Fibroblast of mammary gland (primary cell): ENCODE results near the gene IGFL3.

Experiments used
- DNase-seq: peaks from one replicate; pipeline ENCODE4 v3.0.0-alpha.2; 2010; ENCODE audit warnings: low read depth
- H3K4me3 ChIP-seq: 2 replicates; pipeline ENCODE4 v1.5.1; 2011; ENCODE audit warnings: low read depth, mild to moderate bottlenecking, low read length, moderate library complexity; ENCODE audit not compliant: control insufficient read depth
- CTCF ChIP-seq: conservative IDR thresholded peaks from 2 replicates; pipeline ENCODE4 v1.5.1; 2011; ENCODE audit warnings: low read depth, low read length, inconsistent platforms; ENCODE audit not compliant: control insufficient read depth, insufficient read depth

IGFL3 gene

GRCh38 chr19:46077815-46078167 is 46.7 kb downstream of the IGFL3 start:
- TF ChIP-seq CTCF: no peak
- DNase-seq: no peak

GRCh38 chr19:46076951-46077814 is 47.3 kb downstream of the IGFL3 start:
- no peak overlapping the region for H3K4me3 ChIP-seq
- peak; percentile 99 for TF ChIP-seq CTCF
- peak; percentile 81 for DNase-seq

More at GRCh38 chr19:46077815-46078167, 46.7 kb downstream of the IGFL3 start:
- no peak overlapping the region for H3K4me3 ChIP-seq

GRCh38 chr19:46076031-46076880 is 48.2 kb downstream of the IGFL3 start:
- H3K4me3 ChIP-seq: no peak overlapping the region
- DNase-seq: no peak
- TF ChIP-seq CTCF: no peak

- no peak overlapping the region for H3K4me3 ChIP-seq
- TF ChIP-seq CTCF: no peak
- no peak for DNase-seq
These were observed 51.1 kb downstream of the IGFL3 start for GRCh38 chr19:46073268-46073922.
